Measurements from ENCODE around the gene SRBD1. TPM values are rescaled to one million over a fixed set of nuclear protein-coding genes. Genes with fewer than 3 reads are reported as not detected.

The SRBD1 gene
- total and polyA plus RNA-seq, 2 of the 8 experiments (the other 6 are each of a cell fraction or from before 2014, with no cell fraction given), result 4.6 to 20.0 TPM

GRCh38 chr2:45361666-45362065 lies 249.4 kb downstream of the SRBD1 start (continued):
- TF ChIP-seq ATF2 (IDR thresholded peaks at IDR 0.05; ENCODE audit: low read length) (no peak), ASH2L (IDR thresholded peaks at IDR 0.05; ENCODE audit: low read length) (no peak)

Data from H1 (cell line).